Glutamatergic neuron (in vitro differentiated cells): ENCODE data around the gene HTRA2. TPM values are rescaled to one million over a fixed set of nuclear protein-coding genes. Genes with fewer than 3 reads are reported as not detected.
A peak's percentile ranks its signal among the peaks of the same experiment; 100 is the strongest.

Source experiments
- DNase-seq: peaks from one replicate; pipeline ENCODE4 v3.0.0; 2022
- H3K27ac Mint-ChIP-seq: one replicate; pipeline ENCODE4 v1.8.0; 2020; ENCODE audit warnings: mild to moderate bottlenecking, mixed read lengths, inconsistent platforms; ENCODE audit not compliant: unreplicated experiment
- H3K27me3 Mint-ChIP-seq: one replicate; pipeline ENCODE4 v1.8.0; 2020; ENCODE audit warnings: mild to moderate bottlenecking, moderate library complexity, mixed read lengths, inconsistent platforms; ENCODE audit not compliant: unreplicated experiment
- H3K36me3 Mint-ChIP-seq: one replicate; pipeline ENCODE4 v1.8.0; 2020; ENCODE audit warnings: mild to moderate bottlenecking, mixed read lengths, inconsistent platforms; ENCODE audit not compliant: unreplicated experiment
- H3K4me1 Mint-ChIP-seq: one replicate; pipeline ENCODE4 v1.8.0; 2020; ENCODE audit warnings: mild to moderate bottlenecking, low read depth, mixed read lengths, inconsistent platforms; ENCODE audit not compliant: unreplicated experiment
- H3K4me3 Mint-ChIP-seq: one replicate; pipeline ENCODE4 v1.8.0; 2020; ENCODE audit warnings: mild to moderate bottlenecking, mixed read lengths, inconsistent platforms; ENCODE audit not compliant: unreplicated experiment
- H3K9me3 Mint-ChIP-seq: one replicate; pipeline ENCODE4 v1.8.0; 2020; ENCODE audit warnings: mild to moderate bottlenecking, moderate library complexity, mixed read lengths, inconsistent platforms; ENCODE audit not compliant: unreplicated experiment
- total RNA-seq: library from RNA; stranded (reverse); fragmentation: NEBNext Ultra II Directional; extraction: Animal tissue kit (Norgen Biotek cat#: 25700); gene quantifications from one replicate; pipeline ENCODE4 v1.2.1, GENCODE V29; 2021; ENCODE audit not compliant: unreplicated experiment
- TF ChIP-seq, protein P1 (sequence below): fragments of 200-600 bp; sonication (generic); IDR thresholded peaks from one replicate; pipeline ENCODE4 v1.5.0; 2021; ENCODE audit not compliant: partially characterized antibody, unreplicated experiment

The HTRA2 gene
- total RNA-seq, 1 donor from 2014 or later = 46.7 TPM

GRCh38 chr2:74550231-74550630, 20.5 kb downstream of the HTRA2 start:
- no peak for DNase-seq
- H3K4me3 Mint-ChIP-seq = peak overlapping the region; percentile 80
- peaks cover 42% of the 10 kb centered on the region for H3K4me1 Mint-ChIP-seq
- peaks cover 18% of the 10 kb centered on the region for H3K9me3 Mint-ChIP-seq
- TF ChIP-seq, protein P1, sequence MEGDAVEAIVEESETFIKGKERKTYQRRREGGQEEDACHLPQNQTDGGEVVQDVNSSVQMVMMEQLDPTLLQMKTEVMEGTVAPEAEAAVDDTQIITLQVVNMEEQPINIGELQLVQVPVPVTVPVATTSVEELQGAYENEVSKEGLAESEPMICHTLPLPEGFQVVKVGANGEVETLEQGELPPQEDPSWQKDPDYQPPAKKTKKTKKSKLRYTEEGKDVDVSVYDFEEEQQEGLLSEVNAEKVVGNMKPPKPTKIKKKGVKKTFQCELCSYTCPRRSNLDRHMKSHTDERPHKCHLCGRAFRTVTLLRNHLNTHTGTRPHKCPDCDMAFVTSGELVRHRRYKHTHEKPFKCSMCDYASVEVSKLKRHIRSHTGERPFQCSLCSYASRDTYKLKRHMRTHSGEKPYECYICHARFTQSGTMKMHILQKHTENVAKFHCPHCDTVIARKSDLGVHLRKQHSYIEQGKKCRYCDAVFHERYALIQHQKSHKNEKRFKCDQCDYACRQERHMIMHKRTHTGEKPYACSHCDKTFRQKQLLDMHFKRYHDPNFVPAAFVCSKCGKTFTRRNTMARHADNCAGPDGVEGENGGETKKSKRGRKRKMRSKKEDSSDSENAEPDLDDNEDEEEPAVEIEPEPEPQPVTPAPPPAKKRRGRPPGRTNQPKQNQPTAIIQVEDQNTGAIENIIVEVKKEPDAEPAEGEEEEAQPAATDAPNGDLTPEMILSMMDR = no peak
- H3K36me3 Mint-ChIP-seq = peaks cover 9% of the 10 kb centered on the region
- peaks cover 36% of the 10 kb centered on the region for H3K27me3 Mint-ChIP-seq
- H3K27ac Mint-ChIP-seq = peak overlapping the region; percentile 50

DNA sequence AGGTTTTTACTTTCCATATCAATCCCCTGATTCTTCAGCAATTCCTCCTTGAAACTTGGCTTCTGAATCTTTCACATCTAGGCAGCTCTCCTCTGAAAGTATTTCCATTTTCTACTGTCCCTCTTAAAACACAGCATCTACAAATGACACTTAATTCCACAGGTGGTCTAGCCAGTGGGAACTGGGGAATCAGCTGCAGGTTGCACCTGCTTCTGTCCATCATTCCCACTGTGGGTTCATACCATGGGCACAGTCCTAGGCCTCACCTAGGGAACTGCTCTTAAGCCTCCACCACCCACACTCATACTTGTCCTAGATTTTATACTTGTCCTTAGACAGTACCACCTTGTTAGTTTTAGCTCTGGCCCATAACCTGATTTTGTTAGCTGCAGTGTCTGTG, 21.8 kb downstream of the HTRA2 start:
- Mint-ChIP-seq H3K36me3 (peaks cover 9% of the 10 kb centered on the region), H3K27me3 (peaks cover 37% of the 10 kb centered on the region), H3K9me3 (peaks cover 18% of the 10 kb centered on the region), H3K4me1 (peaks cover 42% of the 10 kb centered on the region), H3K27ac (peak overlapping the region; percentile 23), H3K4me3 (peak overlapping the region; percentile 99)
- DNase-seq = no peak
- TF ChIP-seq, protein P1 = no peak

- no peak for DNase-seq
- H3K36me3 Mint-ChIP-seq = peaks cover 9% of the 10 kb centered on the region
These were observed 22.5 kb downstream of the HTRA2 start for GRCh38 chr2:74551942-74552913.

GRCh38 chr2:74552914-74553811, 23.4 kb downstream of the HTRA2 start:
- peaks cover 39% of the 10 kb centered on the region for H3K27me3 Mint-ChIP-seq
- TF ChIP-seq, protein P1 = no peak
- peak; percentile 50 for DNase-seq
- H3K27ac Mint-ChIP-seq = peak overlapping the region; percentile 91
- H3K4me1 Mint-ChIP-seq = peaks cover 32% of the 10 kb centered on the region
- H3K9me3 Mint-ChIP-seq = peaks cover 15% of the 10 kb centered on the region
- H3K4me3 Mint-ChIP-seq = peak overlapping the region; percentile 99
- H3K36me3 Mint-ChIP-seq = peaks cover 9% of the 10 kb centered on the region

More at GRCh38 chr2:74551942-74552913, 22.5 kb downstream of the HTRA2 start:
- Mint-ChIP-seq H3K27me3 (peaks cover 40% of the 10 kb centered on the region), H3K27ac (peak overlapping the region; percentile 88), H3K9me3 (peaks cover 18% of the 10 kb centered on the region), H3K4me3 (peak overlapping the region; percentile 99), H3K4me1 (peaks cover 40% of the 10 kb centered on the region)
- TF ChIP-seq, protein P1 = no peak
